IMR-90 (cell line): ENCODE measurements around the gene ITPK1. TPM values are rescaled to one million over a fixed set of nuclear protein-coding genes. Genes with fewer than 3 reads are reported as not detected.

Source experiments
- ATAC-seq: fragments of 200-7000 bp; cut with Tn5 transposase; 2 replicates; pipeline ENCODE4 v1.9.1; 2020; ENCODE audit warnings: low read depth, mild to moderate bottlenecking, moderate library complexity
- BruUV-seq: library from RNA; stranded (reverse); fragments of 400-500 nt; replicated peaks from 2 replicates; lab custom pipeline; 2021; lab: Mats Ljungman, UMichigan
- CTCF ChIA-PET: fragments of 300-600 bp; formaldehyde crosslinking; extraction: SDS; loops from one replicate; lab custom pipeline; 2021; ENCODE audit warnings: antibody characterized with exemption; lab: Yijun Ruan, JAX
- POLR2A ChIA-PET: fragments of 300-600 bp; sonication (Branson Sonifier 250); formaldehyde crosslinking; loops from one replicate; lab custom pipeline; 2022; ENCODE audit warnings: antibody characterized with exemption; ENCODE audit not compliant: unreplicated experiment; lab: Charles Lee
- DNase-seq: peaks from one replicate; pipeline ENCODE4 v3.0.0; 2013
- H2AFZ ChIP-seq: replicated peaks from 2 replicates; pipeline ENCODE3; 2013; ENCODE audit warnings: low read length, mild to moderate bottlenecking; ENCODE audit not compliant: poor library complexity
- H2AK5ac ChIP-seq: 2 replicates; pipeline ENCODE4 v1.6.1; 2013; ENCODE audit warnings: low read depth, low read length, inconsistent platforms
- H2AK9ac ChIP-seq: replicated peaks from 2 replicates; pipeline ENCODE3; 2013; ENCODE audit warnings: mild to moderate bottlenecking, low read depth, low read length, moderate library complexity; ENCODE audit not compliant: poor library complexity
- H2BK120ac ChIP-seq: 2 replicates; pipeline ENCODE4 v1.6.1; 2013; ENCODE audit warnings: low read depth, low read length, inconsistent platforms
- H2BK15ac ChIP-seq: 3 replicates; pipeline ENCODE4 v1.6.1; 2013; ENCODE audit warnings: low read depth, low read length, inconsistent platforms
- H2BK20ac ChIP-seq: 2 replicates; pipeline ENCODE4 v1.6.1; 2013; ENCODE audit warnings: low read depth, mild to moderate bottlenecking, inconsistent platforms, low read length, moderate library complexity
- H2BK5ac ChIP-seq: 2 replicates; pipeline ENCODE4 v1.6.1; 2013; ENCODE audit warnings: mild to moderate bottlenecking, low read depth, low read length, inconsistent platforms; ENCODE audit not compliant: poor library complexity, severe bottlenecking
- H3K14ac ChIP-seq: replicated peaks from 2 replicates; pipeline ENCODE4 v1.6.1; 2013; ENCODE audit warnings: low read depth, low read length, inconsistent platforms
- H3K18ac ChIP-seq: 2 replicates; pipeline ENCODE4 v1.6.1; 2013; ENCODE audit warnings: low read depth, low read length, control low read depth
- H3K23ac ChIP-seq: 2 replicates; pipeline ENCODE4 v1.6.1; 2013; ENCODE audit warnings: low read depth, low read length, inconsistent platforms
- H3K27ac ChIP-seq: 2 replicates; pipeline ENCODE4 v1.5.1; 2013; ENCODE audit warnings: mild to moderate bottlenecking, control low read depth, low read length; ENCODE audit not compliant: insufficient read depth
- H3K27me3 ChIP-seq: 2 replicates; pipeline ENCODE4 v1.6.1; 2013; ENCODE audit warnings: low read length; ENCODE audit not compliant: control insufficient read depth, insufficient read depth
- H3K36me3 ChIP-seq: 2 replicates; pipeline ENCODE4 v1.6.1; 2013; ENCODE audit warnings: low read length, mixed read lengths; ENCODE audit not compliant: control insufficient read depth, insufficient read depth
- H3K4ac ChIP-seq: 2 replicates; pipeline ENCODE4 v1.6.1; 2013; ENCODE audit warnings: low read depth, low read length, inconsistent platforms
- H3K4me1 ChIP-seq: 2 replicates; pipeline ENCODE4 v1.6.1; 2013; ENCODE audit warnings: low read length, mixed read lengths; ENCODE audit not compliant: control insufficient read depth, insufficient read depth
- H3K4me2 ChIP-seq: 2 replicates; pipeline ENCODE4 v1.6.1; 2013; ENCODE audit warnings: low read depth, mild to moderate bottlenecking, control low read depth, low read length, moderate library complexity
- H3K4me3 ChIP-seq: 2 replicates; pipeline ENCODE4 v1.5.1; 2013; ENCODE audit warnings: low read depth, mild to moderate bottlenecking, control low read depth, low read length, moderate library complexity; ENCODE audit not compliant: insufficient read depth
- H3K56ac ChIP-seq: 2 replicates; pipeline ENCODE4 v1.6.1; 2013; ENCODE audit warnings: low read length, inconsistent platforms; ENCODE audit not compliant: insufficient read depth; ENCODE audit errors: extremely low read depth
- H3K79me1 ChIP-seq, 2 experiments: 2 replicates each; pipeline ENCODE4 v1.6.1; 2013; ENCODE audit warnings: low read length in 2 of 2, inconsistent platforms in 1 of 2, low read depth in 1 of 2
- H3K9ac ChIP-seq: 2 replicates; pipeline ENCODE4 v1.6.1; 2013; ENCODE audit warnings: low read depth, low read length, control low read depth
- H3K9me1 ChIP-seq: 2 replicates; pipeline ENCODE4 v1.6.1; 2013; ENCODE audit warnings: low read length, inconsistent platforms; ENCODE audit not compliant: insufficient read depth
- H3K9me3 ChIP-seq: 2 replicates; pipeline ENCODE4 v1.6.1; 2013; ENCODE audit warnings: low read length; ENCODE audit not compliant: control insufficient read depth, insufficient read depth
- H4K20me1 ChIP-seq: 2 replicates; pipeline ENCODE4 v1.6.1; 2013; ENCODE audit warnings: low read length, inconsistent platforms; ENCODE audit not compliant: insufficient read depth
- H4K5ac ChIP-seq: 2 replicates; pipeline ENCODE4 v1.6.1; 2013; ENCODE audit warnings: mild to moderate bottlenecking, low read depth, low read length, control low read depth
- H4K8ac ChIP-seq, 2 experiments: 2 replicates each; pipeline ENCODE4 v1.6.1; 2013; ENCODE audit warnings: low read depth in 2 of 2, low read length in 2 of 2, control low read depth in 1 of 2, inconsistent platforms in 1 of 2
- H4K91ac ChIP-seq: 2 replicates; pipeline ENCODE4 v1.6.1; 2013; ENCODE audit warnings: low read depth, low read length, inconsistent platforms; ENCODE audit not compliant: insufficient read depth
- BHLHE40 ChIP-seq: fragments of 150-350 bp; IDR thresholded peaks from 2 replicates; pipeline ENCODE4 v1.6.1; 2016; ENCODE audit warnings: mild to moderate bottlenecking, low read depth, low read length
- CEBPB ChIP-seq: IDR thresholded peaks from 2 replicates; pipeline ENCODE4 v1.6.1; 2012; ENCODE audit warnings: low read depth, low read length, improper control_type of control experiment
- CHD1 ChIP-seq: IDR thresholded peaks from 2 replicates; pipeline ENCODE4 v1.6.1; 2012; ENCODE audit warnings: low read depth, low read length, improper control_type of control experiment
- MAFK ChIP-seq: IDR thresholded peaks from 2 replicates; pipeline ENCODE4 v1.6.1; 2012; ENCODE audit warnings: low read depth, low read length, improper control_type of control experiment
- MAZ ChIP-seq: IDR thresholded peaks from 2 replicates; pipeline ENCODE4 v1.6.1; 2012; ENCODE audit warnings: low read depth, mild to moderate bottlenecking, low read length, improper control_type of control experiment, moderate library complexity, borderline replicate concordance
- MXI1 ChIP-seq: IDR thresholded peaks from 2 replicates; pipeline ENCODE4 v1.6.1; 2012; ENCODE audit warnings: low read depth, mild to moderate bottlenecking, low read length, moderate library complexity, borderline replicate concordance
- NFE2L2 ChIP-seq: fragments of 150-350 bp; IDR thresholded peaks from 2 replicates; pipeline ENCODE4 v1.6.1; 2016; ENCODE audit warnings: low read depth, mild to moderate bottlenecking, low read length
- POLR2A ChIP-seq: IDR thresholded peaks from 2 replicates; pipeline ENCODE4 v1.6.1; 2012; ENCODE audit warnings: mild to moderate bottlenecking, low read depth, low read length
- RAD21 ChIP-seq: IDR thresholded peaks from 2 replicates; pipeline ENCODE4 v1.6.1; 2012; ENCODE audit warnings: low read length, improper control_type of control experiment
- RCOR1 ChIP-seq: IDR thresholded peaks from 2 replicates; pipeline ENCODE4 v1.6.1; 2012; ENCODE audit warnings: mild to moderate bottlenecking, low read length, improper control_type of control experiment; ENCODE audit not compliant: insufficient replicate concordance
- SMC3 ChIP-seq: fragments of 150-350 bp; IDR thresholded peaks from 2 replicates; pipeline ENCODE4 v1.6.1; 2016; ENCODE audit warnings: low read depth, mild to moderate bottlenecking, antibody characterized with exemption, low read length, moderate library complexity
- WGBS, 2 experiments: methylation state at CpG; one replicate each; pipeline versions ENCODE4 v1.1.5 to v1.1.7; 2013; ENCODE audit warnings: missing lambda C conversion rate in 2 of 2; ENCODE audit not compliant: insufficient read length in 1 of 2; ENCODE audit errors: extremely low coverage in 2 of 2; 5-methylcytosine and 5-hydroxymethylcytosine counted together
- dilution Hi-C: fragments of 300-500 bp; cut with HindIII; formaldehyde crosslinking; loops from one replicate; pipeline ENCODE4 v1.14.3; 2018; ENCODE audit warnings: low sequenced_read_pairs; ENCODE audit not compliant: unreplicated experiment
- in situ Hi-C: fragments of 300-500 bp; cut with MboI; formaldehyde crosslinking; loops from 3 replicates; pipeline ENCODE4 v1.14.3; 2019; ENCODE audit warnings: low sequenced_read_pairs, inconsistent platforms, mixed read lengths
- intact Hi-C: fragments of 100-400 bp; cut with micrococcal nuclease; formaldehyde crosslinking; loops from 2 replicates; pipeline ENCODE4 v1.10.0; 2022
- polyA plus RNA-seq, 3 experiments: library from polyadenylated mRNA; depleted of rRNA; stranded (reverse); fragments of >200 nt; gene quantifications; 2 replicates each; pipeline ENCODE4 v1.2.3, GENCODE V29; 2012; ENCODE audit warnings: low replicate concordance in 1 of 3
- total RNA-seq: library from RNA; depleted of rRNA; stranded (reverse); fragments of >200 nt; gene quantifications from 2 replicates; pipeline ENCODE4 v1.2.3, GENCODE V29; 2012
- TF ChIP-seq, protein P1 (sequence below): fragments of 150-350 bp; IDR thresholded peaks from 2 replicates; pipeline ENCODE4 v1.6.1; 2017; ENCODE audit warnings: mild to moderate bottlenecking, antibody characterized with exemption, low read length, low read depth
- TF ChIP-seq, protein P2 (sequence below): fragments of 150-350 bp; IDR thresholded peaks from 2 replicates; pipeline ENCODE4 v1.6.1; 2016; ENCODE audit warnings: low read depth, mild to moderate bottlenecking, low read length, moderate library complexity, borderline replicate concordance
- TF ChIP-seq, protein P3 (sequence below): conservative IDR thresholded peaks from 2 replicates; pipeline ENCODE4 v1.5.1; 2012; ENCODE audit warnings: mild to moderate bottlenecking, low read depth, low read length, improper control_type of control experiment

Gene ITPK1
- total and polyA plus RNA-seq, 2 of the 4 experiments (the other 2 are of a cell fraction), result 21.7 to 26.9 TPM

DNA sequence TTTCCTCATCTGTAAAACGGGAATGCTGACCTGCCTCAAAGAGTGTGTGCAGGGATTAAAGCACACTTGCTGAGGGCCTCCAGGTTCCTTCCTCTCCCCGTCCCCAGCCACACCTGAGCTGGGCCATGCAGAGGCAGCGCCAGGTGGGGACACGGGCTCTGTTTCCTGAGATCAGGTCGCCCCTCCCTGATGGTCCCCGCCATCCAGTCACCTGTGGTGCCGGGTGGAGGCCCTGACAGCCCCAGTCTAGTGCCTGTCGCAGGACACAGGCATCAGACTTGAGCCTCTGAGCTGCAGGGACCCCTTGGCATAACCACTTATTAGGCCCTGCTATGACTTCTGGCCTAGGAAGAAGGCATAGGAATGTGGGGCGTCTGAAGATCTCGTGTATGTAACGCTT lies 180.3 kb downstream of the ITPK1 start:
- Histone ChIP-seq H4K91ac (no peak overlapping the region), H3K23ac (no peak overlapping the region), H3K9me3 (no peaks in the 10 kb centered on the region), H2BK20ac (no peak overlapping the region), H3K56ac (no peak overlapping the region), H4K20me1 (no peaks in the 10 kb centered on the region), H2AK5ac (no peak overlapping the region), H3K27ac (no peak overlapping the region), H3K4me3 (no peak overlapping the region), H4K5ac (no peak overlapping the region), H2BK5ac (no peak overlapping the region), H3K14ac (no peak overlapping the region), H4K8ac (no peak overlapping the region), H2AFZ (no peak overlapping the region), H3K79me1 (no peaks in the 10 kb centered on the region), H3K36me3 (no peaks in the 10 kb centered on the region), H3K9me1 (peaks cover 2% of the 10 kb centered on the region; the same call in 1 of the 2 replicates), H2BK120ac (no peak overlapping the region), H3K27me3 (no peaks in the 10 kb centered on the region; the same call in 1 of the 2 replicates), H3K4ac (no peak overlapping the region), H2BK15ac (no peak overlapping the region), H3K9ac (no peak overlapping the region), H3K4me1 (no peaks in the 10 kb centered on the region), H2AK9ac (no peak overlapping the region), H3K18ac (no peak overlapping the region), H3K4me2 (no peak overlapping the region)
- no peak for TF ChIP-seq MAFK
- TF ChIP-seq RAD21, result no peak
- no peak for TF ChIP-seq CHD1
- no peak for TF ChIP-seq NFE2L2
- no peak for TF ChIP-seq CEBPB
- TF ChIP-seq, protein P1, sequence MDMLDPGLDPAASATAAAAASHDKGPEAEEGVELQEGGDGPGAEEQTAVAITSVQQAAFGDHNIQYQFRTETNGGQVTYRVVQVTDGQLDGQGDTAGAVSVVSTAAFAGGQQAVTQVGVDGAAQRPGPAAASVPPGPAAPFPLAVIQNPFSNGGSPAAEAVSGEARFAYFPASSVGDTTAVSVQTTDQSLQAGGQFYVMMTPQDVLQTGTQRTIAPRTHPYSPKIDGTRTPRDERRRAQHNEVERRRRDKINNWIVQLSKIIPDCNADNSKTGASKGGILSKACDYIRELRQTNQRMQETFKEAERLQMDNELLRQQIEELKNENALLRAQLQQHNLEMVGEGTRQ, result no peak
- no peak for TF ChIP-seq MAZ
- TF ChIP-seq SMC3, result no peak
- no peak for TF ChIP-seq BHLHE40
- no peak for TF ChIP-seq POLR2A
- TF ChIP-seq, protein P2, sequence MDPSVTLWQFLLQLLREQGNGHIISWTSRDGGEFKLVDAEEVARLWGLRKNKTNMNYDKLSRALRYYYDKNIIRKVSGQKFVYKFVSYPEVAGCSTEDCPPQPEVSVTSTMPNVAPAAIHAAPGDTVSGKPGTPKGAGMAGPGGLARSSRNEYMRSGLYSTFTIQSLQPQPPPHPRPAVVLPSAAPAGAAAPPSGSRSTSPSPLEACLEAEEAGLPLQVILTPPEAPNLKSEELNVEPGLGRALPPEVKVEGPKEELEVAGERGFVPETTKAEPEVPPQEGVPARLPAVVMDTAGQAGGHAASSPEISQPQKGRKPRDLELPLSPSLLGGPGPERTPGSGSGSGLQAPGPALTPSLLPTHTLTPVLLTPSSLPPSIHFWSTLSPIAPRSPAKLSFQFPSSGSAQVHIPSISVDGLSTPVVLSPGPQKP, result no peak
- TF ChIP-seq RCOR1, result no peak
- TF ChIP-seq MXI1, result no peak
- TF ChIP-seq, protein P3, sequence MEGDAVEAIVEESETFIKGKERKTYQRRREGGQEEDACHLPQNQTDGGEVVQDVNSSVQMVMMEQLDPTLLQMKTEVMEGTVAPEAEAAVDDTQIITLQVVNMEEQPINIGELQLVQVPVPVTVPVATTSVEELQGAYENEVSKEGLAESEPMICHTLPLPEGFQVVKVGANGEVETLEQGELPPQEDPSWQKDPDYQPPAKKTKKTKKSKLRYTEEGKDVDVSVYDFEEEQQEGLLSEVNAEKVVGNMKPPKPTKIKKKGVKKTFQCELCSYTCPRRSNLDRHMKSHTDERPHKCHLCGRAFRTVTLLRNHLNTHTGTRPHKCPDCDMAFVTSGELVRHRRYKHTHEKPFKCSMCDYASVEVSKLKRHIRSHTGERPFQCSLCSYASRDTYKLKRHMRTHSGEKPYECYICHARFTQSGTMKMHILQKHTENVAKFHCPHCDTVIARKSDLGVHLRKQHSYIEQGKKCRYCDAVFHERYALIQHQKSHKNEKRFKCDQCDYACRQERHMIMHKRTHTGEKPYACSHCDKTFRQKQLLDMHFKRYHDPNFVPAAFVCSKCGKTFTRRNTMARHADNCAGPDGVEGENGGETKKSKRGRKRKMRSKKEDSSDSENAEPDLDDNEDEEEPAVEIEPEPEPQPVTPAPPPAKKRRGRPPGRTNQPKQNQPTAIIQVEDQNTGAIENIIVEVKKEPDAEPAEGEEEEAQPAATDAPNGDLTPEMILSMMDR, result no peak
- POLR2A ChIA-PET, result no interaction called here
- DNase-seq (no peak), ATAC-seq (no peak)
- in situ Hi-C loops, result no loop called here
- dilution Hi-C loops, result no loop called here
- CTCF ChIA-PET, result no interaction called here
- BruUV-seq, result no TSS peak
- intact Hi-C loops, result no loop called here
- WGBS, 2 experiments, result 91% methylated on average over 8 of the region's 11 CpGs; no CpG with 5 or more reads in 1 of the 2 experiments
